HepG2 (cell line): Measurements from ENCODE around the gene MYBPC3. TPM values are rescaled to one million over a fixed set of nuclear protein-coding genes. Genes with fewer than 3 reads are reported as not detected.

Experiments used
- ASH2L ChIP-seq: fragments of 300-600, 200-600 bp; sonication (generic); IDR thresholded peaks from 2 replicates; pipeline ENCODE4 v1.7.0; 2017; ENCODE audit warnings: low read depth, mild to moderate bottlenecking, moderate library complexity, mixed read lengths, low read length; ENCODE audit not compliant: insufficient read length
- FOXK1 ChIP-seq: sonication (generic); formaldehyde crosslinking; IDR thresholded peaks from 2 replicates; pipeline ENCODE4 v1.4.0; 2020; ENCODE audit warnings: low read depth, missing genetic modification reagents, borderline replicate concordance
- HNRNPLL ChIP-seq: fragments of 200-400 bp; formaldehyde crosslinking; IDR thresholded peaks from 2 replicates; pipeline ENCODE4 v1.6.1; 2017; ENCODE audit warnings: mild to moderate bottlenecking, low read depth, low read length; ENCODE audit not compliant: poor library complexity, severe bottlenecking
- NCOA2 ChIP-seq: sonication (generic); formaldehyde crosslinking; IDR thresholded peaks from 2 replicates; pipeline ENCODE4 v1.8.0; 2022; ENCODE audit warnings: inconsistent platforms
- POLR2G ChIP-seq: fragments of 200-400 bp; formaldehyde crosslinking; IDR thresholded peaks from 2 replicates; pipeline ENCODE4 v1.6.1; 2018; ENCODE audit warnings: mild to moderate bottlenecking, low read depth, low read length, moderate library complexity
- SALL1 ChIP-seq: sonication (generic); formaldehyde crosslinking; IDR thresholded peaks from 2 replicates; pipeline ENCODE4 v1.8.0; 2022; ENCODE audit warnings: mild to moderate bottlenecking, missing genetic modification reagents
- SALL2 ChIP-seq: sonication (generic); formaldehyde crosslinking; IDR thresholded peaks from 2 replicates; pipeline ENCODE4 v1.8.1; 2023; ENCODE audit warnings: mild to moderate bottlenecking, missing genetic modification reagents, inconsistent platforms
- SIN3B ChIP-seq: fragments of 150-350 bp; IDR thresholded peaks from 2 replicates; pipeline ENCODE4 v1.6.1; 2014; ENCODE audit warnings: low read length
- ZBTB20 ChIP-seq: sonication (generic); formaldehyde crosslinking; IDR thresholded peaks from 2 replicates; pipeline ENCODE4 v1.8.1; 2023; ENCODE audit warnings: missing genetic modification reagents, low read depth, mild to moderate bottlenecking, borderline replicate concordance
- ZBTB38 ChIP-seq: sonication (generic); formaldehyde crosslinking; IDR thresholded peaks from 2 replicates; pipeline ENCODE4 v1.5.1; 2020; ENCODE audit warnings: mild to moderate bottlenecking, missing genetic modification reagents
- ZNF331 ChIP-seq: sonication (generic); formaldehyde crosslinking; IDR thresholded peaks from 2 replicates; pipeline ENCODE4 v1.4.0; 2020; ENCODE audit warnings: missing genetic modification reagents
- ZNF552 ChIP-seq: sonication (generic); formaldehyde crosslinking; IDR thresholded peaks from 2 replicates; pipeline ENCODE4 v1.9.0; 2022; ENCODE audit warnings: missing genetic modification reagents, mild to moderate bottlenecking, borderline replicate concordance
- ZNF614 ChIP-seq: IDR thresholded peaks from 2 replicates; pipeline ENCODE4 v1.6.1; 2018; ENCODE audit warnings: missing biosample characterization, missing genetic modification reagents, inconsistent platforms, borderline replicate concordance
- ZSCAN20 ChIP-seq: sonication (generic); formaldehyde crosslinking; IDR thresholded peaks from 2 replicates; pipeline ENCODE4 v1.4.0; 2020; ENCODE audit warnings: missing genetic modification reagents, mild to moderate bottlenecking, borderline replicate concordance
- polyA plus RNA-seq, 8 experiments: library from polyadenylated mRNA; depleted of rRNA in 3 of 8; stranded (reverse) in 7 of 8; unstranded in 1 of 8; fragments of >200 nt; fragmentation: Illumina TruSeq in 4 of 8; extraction: Trizol in 4 of 8; gene quantifications; 2 replicates each; pipeline versions ENCODE4 v1.2.1 to v1.2.3, GENCODE V29; 2011 to 2016; ENCODE audit warnings: low read depth in 4 of 8, missing spikeins in 1 of 8, mixed read lengths in 1 of 8; ENCODE audit not compliant: insufficient read depth in 1 of 8
- total RNA-seq, 5 experiments: library from RNA; depleted of rRNA; stranded (reverse); fragments of >200 nt; fragmentation: Illumina TruSeq; extraction: Trizol; gene quantifications; 2 replicates each; pipeline ENCODE4 v1.2.3, GENCODE V29; 2016; ENCODE audit warnings: low read depth in 1 of 5
- TF ChIP-seq, protein P1 (sequence below): sonication (generic); formaldehyde crosslinking; IDR thresholded peaks from 2 replicates; pipeline ENCODE4 v1.4.0; 2020; ENCODE audit warnings: missing genetic modification reagents
- TF ChIP-seq, protein P2 (sequence below): IDR thresholded peaks from 2 replicates; pipeline ENCODE4 v1.6.1; 2018; ENCODE audit warnings: missing genetic modification reagents
- TF ChIP-seq, protein P3 (sequence below): sonication (generic); formaldehyde crosslinking; IDR thresholded peaks from 2 replicates; pipeline ENCODE4 v1.4.0; 2020; ENCODE audit warnings: missing genetic modification reagents
- TF ChIP-seq, protein P4 (sequence below): sonication (generic); formaldehyde crosslinking; IDR thresholded peaks from 2 replicates; pipeline ENCODE4 v1.4.0; 2020; ENCODE audit warnings: missing genetic modification reagents, borderline replicate concordance
- TF ChIP-seq, protein P5 (sequence below): IDR thresholded peaks from 2 replicates; pipeline ENCODE4 v1.6.1; 2016
- TF ChIP-seq, protein P6 (sequence below): IDR thresholded peaks from 2 replicates; pipeline ENCODE4 v1.6.1; 2016; ENCODE audit warnings: missing genetic modification reagents, missing compliant biosample characterization

Gene MYBPC3
- total and polyA plus RNA-seq, 2 of the 13 experiments (the other 11 are each of a cell fraction or from before 2014, with no cell fraction given): not detected

GRCh38 chr11:47355283-47356128 lies 3.0 kb upstream of the MYBPC3 start (continued):
- TF ChIP-seq ZNF331 (CRISPR knock-in tag): peak; percentile 77; the same call in 1 of the 2 replicates
- TF ChIP-seq, protein P1, sequence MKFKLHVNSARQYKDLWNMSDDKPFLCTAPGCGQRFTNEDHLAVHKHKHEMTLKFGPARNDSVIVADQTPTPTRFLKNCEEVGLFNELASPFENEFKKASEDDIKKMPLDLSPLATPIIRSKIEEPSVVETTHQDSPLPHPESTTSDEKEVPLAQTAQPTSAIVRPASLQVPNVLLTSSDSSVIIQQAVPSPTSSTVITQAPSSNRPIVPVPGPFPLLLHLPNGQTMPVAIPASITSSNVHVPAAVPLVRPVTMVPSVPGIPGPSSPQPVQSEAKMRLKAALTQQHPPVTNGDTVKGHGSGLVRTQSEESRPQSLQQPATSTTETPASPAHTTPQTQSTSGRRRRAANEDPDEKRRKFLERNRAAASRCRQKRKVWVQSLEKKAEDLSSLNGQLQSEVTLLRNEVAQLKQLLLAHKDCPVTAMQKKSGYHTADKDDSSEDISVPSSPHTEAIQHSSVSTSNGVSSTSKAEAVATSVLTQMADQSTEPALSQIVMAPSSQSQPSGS: peak; percentile 61; the same call in 1 of the 2 replicates
- TF ChIP-seq, protein P2, sequence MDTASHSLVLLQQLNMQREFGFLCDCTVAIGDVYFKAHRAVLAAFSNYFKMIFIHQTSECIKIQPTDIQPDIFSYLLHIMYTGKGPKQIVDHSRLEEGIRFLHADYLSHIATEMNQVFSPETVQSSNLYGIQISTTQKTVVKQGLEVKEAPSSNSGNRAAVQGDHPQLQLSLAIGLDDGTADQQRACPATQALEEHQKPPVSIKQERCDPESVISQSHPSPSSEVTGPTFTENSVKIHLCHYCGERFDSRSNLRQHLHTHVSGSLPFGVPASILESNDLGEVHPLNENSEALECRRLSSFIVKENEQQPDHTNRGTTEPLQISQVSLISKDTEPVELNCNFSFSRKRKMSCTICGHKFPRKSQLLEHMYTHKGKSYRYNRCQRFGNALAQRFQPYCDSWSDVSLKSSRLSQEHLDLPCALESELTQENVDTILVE (CRISPR knock-in tag): peak; percentile 38; the same call in 1 of the 2 replicates
- peak; percentile 73 for TF ChIP-seq HNRNPLL
- TF ChIP-seq, protein P3, sequence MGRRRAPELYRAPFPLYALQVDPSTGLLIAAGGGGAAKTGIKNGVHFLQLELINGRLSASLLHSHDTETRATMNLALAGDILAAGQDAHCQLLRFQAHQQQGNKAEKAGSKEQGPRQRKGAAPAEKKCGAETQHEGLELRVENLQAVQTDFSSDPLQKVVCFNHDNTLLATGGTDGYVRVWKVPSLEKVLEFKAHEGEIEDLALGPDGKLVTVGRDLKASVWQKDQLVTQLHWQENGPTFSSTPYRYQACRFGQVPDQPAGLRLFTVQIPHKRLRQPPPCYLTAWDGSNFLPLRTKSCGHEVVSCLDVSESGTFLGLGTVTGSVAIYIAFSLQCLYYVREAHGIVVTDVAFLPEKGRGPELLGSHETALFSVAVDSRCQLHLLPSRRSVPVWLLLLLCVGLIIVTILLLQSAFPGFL (CRISPR knock-in tag): no peak
- TF ChIP-seq ZNF552 (CRISPR knock-in tag): no peak
- peak; percentile 65; the same call in 1 of the 2 replicates for TF ChIP-seq ZBTB38
- TF ChIP-seq NCOA2 (CRISPR knock-in tag): peak; percentile 43; the same call in 1 of the 2 replicates
- peak; percentile 33; the same call in 1 of the 2 replicates for TF ChIP-seq FOXK1 (CRISPR knock-in tag)
- TF ChIP-seq ZBTB20 (CRISPR knock-in tag): 0 out of 2 replicates have a peak, but pooled peaks have one; percentile 16
- peak; percentile 66; the same call in 1 of the 2 replicates for TF ChIP-seq ZNF614 (CRISPR knock-in tag)
- TF ChIP-seq SALL1: peak; percentile 78
- TF ChIP-seq, protein P4, sequence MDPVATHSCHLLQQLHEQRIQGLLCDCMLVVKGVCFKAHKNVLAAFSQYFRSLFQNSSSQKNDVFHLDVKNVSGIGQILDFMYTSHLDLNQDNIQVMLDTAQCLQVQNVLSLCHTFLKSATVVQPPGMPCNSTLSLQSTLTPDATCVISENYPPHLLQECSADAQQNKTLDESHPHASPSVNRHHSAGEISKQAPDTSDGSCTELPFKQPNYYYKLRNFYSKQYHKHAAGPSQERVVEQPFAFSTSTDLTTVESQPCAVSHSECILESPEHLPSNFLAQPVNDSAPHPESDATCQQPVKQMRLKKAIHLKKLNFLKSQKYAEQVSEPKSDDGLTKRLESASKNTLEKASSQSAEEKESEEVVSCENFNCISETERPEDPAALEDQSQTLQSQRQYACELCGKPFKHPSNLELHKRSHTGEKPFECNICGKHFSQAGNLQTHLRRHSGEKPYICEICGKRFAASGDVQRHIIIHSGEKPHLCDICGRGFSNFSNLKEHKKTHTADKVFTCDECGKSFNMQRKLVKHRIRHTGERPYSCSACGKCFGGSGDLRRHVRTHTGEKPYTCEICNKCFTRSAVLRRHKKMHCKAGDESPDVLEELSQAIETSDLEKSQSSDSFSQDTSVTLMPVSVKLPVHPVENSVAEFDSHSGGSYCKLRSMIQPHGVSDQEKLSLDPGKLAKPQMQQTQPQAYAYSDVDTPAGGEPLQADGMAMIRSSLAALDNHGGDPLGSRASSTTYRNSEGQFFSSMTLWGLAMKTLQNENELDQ: no peak
- TF ChIP-seq ZSCAN20: no peak
- TF ChIP-seq SALL2 (CRISPR knock-in tag): peak; percentile 31; the same call in 1 of the 2 replicates
- peak; percentile 42; the same call in 1 of the 2 replicates for TF ChIP-seq SIN3B
- TF ChIP-seq, protein P5, sequence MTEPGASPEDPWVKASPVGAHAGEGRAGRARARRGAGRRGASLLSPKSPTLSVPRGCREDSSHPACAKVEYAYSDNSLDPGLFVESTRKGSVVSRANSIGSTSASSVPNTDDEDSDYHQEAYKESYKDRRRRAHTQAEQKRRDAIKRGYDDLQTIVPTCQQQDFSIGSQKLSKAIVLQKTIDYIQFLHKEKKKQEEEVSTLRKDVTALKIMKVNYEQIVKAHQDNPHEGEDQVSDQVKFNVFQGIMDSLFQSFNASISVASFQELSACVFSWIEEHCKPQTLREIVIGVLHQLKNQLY: no peak
- TF ChIP-seq, protein P6, sequence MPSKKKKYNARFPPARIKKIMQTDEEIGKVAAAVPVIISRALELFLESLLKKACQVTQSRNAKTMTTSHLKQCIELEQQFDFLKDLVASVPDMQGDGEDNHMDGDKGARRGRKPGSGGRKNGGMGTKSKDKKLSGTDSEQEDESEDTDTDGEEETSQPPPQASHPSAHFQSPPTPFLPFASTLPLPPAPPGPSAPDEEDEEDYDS (CRISPR knock-in tag): peak; percentile 49; the same call in 1 of the 2 replicates
- TF ChIP-seq ASH2L: peak; percentile 29
- TF ChIP-seq POLR2G: no peak
